Fibroblast of lung (primary cell): Measurements from ENCODE around the gene ARHGEF7.

Experiments
- EZH2 ChIP-seq: IDR thresholded peaks from 2 replicates; pipeline ENCODE4 v1.5.1; 2012; ENCODE audit warnings: low read length, control low read depth, mild to moderate bottlenecking; ENCODE audit errors: missing control alignments
- TF ChIP-seq, protein P1 (sequence below), 2 donors: IDR thresholded peaks in 1 of 2; conservative IDR thresholded peaks in 1 of 2; 1 replicate in 1 of 2; 2 replicates in 1 of 2; pipeline ENCODE4 v1.5.1; 2011 to 2012; ENCODE audit warnings: low read length in 2 of 2, control low read depth in 1 of 2, inconsistent platforms in 1 of 2, low read depth in 1 of 2, mild to moderate bottlenecking in 1 of 2

DNA sequence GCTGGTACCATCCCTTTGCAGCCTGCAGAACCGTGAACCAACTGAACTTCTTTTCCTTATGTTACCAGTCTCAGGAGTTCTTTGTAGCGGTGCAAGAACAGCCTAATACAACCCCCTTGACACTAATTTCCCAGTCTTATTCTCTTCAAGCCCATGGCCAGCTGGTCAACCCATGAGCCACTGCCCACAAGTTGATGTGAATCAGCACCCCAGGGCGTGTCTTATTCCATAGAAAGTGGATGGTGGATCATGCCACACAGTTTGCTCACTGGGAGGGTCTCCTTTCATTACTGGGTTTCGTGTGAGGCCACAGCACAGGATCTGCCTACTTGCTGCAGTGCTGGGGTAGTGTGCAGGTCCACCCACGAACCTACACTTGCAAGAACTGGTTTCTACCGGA lies 232.3 kb downstream of the ARHGEF7 start:
- TF ChIP-seq, protein P1, sequence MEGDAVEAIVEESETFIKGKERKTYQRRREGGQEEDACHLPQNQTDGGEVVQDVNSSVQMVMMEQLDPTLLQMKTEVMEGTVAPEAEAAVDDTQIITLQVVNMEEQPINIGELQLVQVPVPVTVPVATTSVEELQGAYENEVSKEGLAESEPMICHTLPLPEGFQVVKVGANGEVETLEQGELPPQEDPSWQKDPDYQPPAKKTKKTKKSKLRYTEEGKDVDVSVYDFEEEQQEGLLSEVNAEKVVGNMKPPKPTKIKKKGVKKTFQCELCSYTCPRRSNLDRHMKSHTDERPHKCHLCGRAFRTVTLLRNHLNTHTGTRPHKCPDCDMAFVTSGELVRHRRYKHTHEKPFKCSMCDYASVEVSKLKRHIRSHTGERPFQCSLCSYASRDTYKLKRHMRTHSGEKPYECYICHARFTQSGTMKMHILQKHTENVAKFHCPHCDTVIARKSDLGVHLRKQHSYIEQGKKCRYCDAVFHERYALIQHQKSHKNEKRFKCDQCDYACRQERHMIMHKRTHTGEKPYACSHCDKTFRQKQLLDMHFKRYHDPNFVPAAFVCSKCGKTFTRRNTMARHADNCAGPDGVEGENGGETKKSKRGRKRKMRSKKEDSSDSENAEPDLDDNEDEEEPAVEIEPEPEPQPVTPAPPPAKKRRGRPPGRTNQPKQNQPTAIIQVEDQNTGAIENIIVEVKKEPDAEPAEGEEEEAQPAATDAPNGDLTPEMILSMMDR (conservative IDR thresholded peaks at IDR 0.05 in 1 of 2, IDR thresholded peaks at IDR 0.05 in 1 of 2; ENCODE audit: low read depth in 1 of 2, low read length in 2 of 2): no peak
- no peak for TF ChIP-seq EZH2
